Thyroid gland (tissue), 4 donors: ENCODE measurements around the gene MYH10. TPM values are rescaled to one million over a fixed set of nuclear protein-coding genes. Genes with fewer than 3 reads are reported as not detected.

Source experiments
- DNase-seq, 2 donors: peaks; one replicate each; pipeline ENCODE4 v3.0.0-alpha.2; 2019
- H3K27ac ChIP-seq, 3 donors: fragments of 200-600 bp; sonication (generic); 1 replicate in 2 of 3; 2 replicates in 1 of 3; pipeline ENCODE4 v1.5.1; 2016 to 2019; ENCODE audit warnings: mild to moderate bottlenecking in 1 of 3, moderate library complexity in 1 of 3
- H3K27me3 ChIP-seq: fragments of 200-600 bp; sonication (generic); one replicate; pipeline ENCODE4 v1.5.1; 2019
- H3K36me3 ChIP-seq, 2 donors: fragments of 200-600 bp; sonication (generic); one replicate each; pipeline ENCODE4 v1.5.1; 2016 to 2019
- H3K4me1 ChIP-seq, 2 donors: fragments of 200-600 bp; sonication (generic); one replicate each; pipeline ENCODE4 v1.5.1; 2017 to 2019
- H3K4me3 ChIP-seq, 3 donors: fragments of 200-600 bp; sonication (generic); replicated peaks in 1 of 3; 1 replicate in 2 of 3; 2 replicates in 1 of 3; pipeline ENCODE4 v1.5.1; 2016; ENCODE audit warnings: mild to moderate bottlenecking in 1 of 3
- H3K9me3 ChIP-seq: fragments of 200-600 bp; sonication (generic); one replicate; pipeline ENCODE4 v1.5.1; 2017
- CTCF ChIP-seq, 6 experiments: fragments of 200-600 bp in 3 of 6; fragments of 450-650 bp in 3 of 6; sonication (generic) in 3 of 6; IDR thresholded peaks; one replicate each; pipeline ENCODE4 v1.5.1; 2016 to 2019; ENCODE audit warnings: antibody characterized with exemption in 6 of 6, mild to moderate bottlenecking in 2 of 6, inconsistent platforms in 1 of 6, moderate library complexity in 1 of 6
- POLR2A ChIP-seq, 2 donors: fragments of 450-650 bp; IDR thresholded peaks; one replicate each; pipeline ENCODE4 v1.6.1; 2017; ENCODE audit warnings: antibody characterized with exemption in 2 of 2, mild to moderate bottlenecking in 2 of 2, moderate library complexity in 1 of 2
- WGBS, 2 donors: methylation state at CpG; one replicate each; pipeline ENCODE4 v1.1.5; 2017; 5-methylcytosine and 5-hydroxymethylcytosine counted together
- intact Hi-C: fragments of 100-400 bp; cut with DNase I; formaldehyde crosslinking; loops from one replicate; pipeline ENCODE4 v1.15.1; 2023
- total RNA-seq, 4 donors: library from RNA; depleted of rRNA; stranded (reverse); fragments of >200 nt; gene quantifications; one replicate each; pipeline ENCODE4 v1.2.3, GENCODE V29; 2016

The MYH10 gene
- total RNA-seq, 4 donors from 2014 or later = 40.8 to 72.2 (median 44.2) TPM

GRCh38 chr17:8453326-8453725 lies 177.2 kb downstream of the MYH10 start:
- peaks cover 50 to 61% of the 10 kb centered on the region in 2 donors for H3K36me3 ChIP-seq
- H3K4me1 ChIP-seq = no peaks in the 10 kb centered on the region
- no peak overlapping the region for H3K27ac ChIP-seq
- intact Hi-C loops = no loop called here
- H3K27me3 ChIP-seq = no peaks in the 10 kb centered on the region
- H3K4me3 ChIP-seq = no peak overlapping the region
- no peak for TF ChIP-seq POLR2A (IDR thresholded peaks at IDR 0.05)
- TF ChIP-seq CTCF (IDR thresholded peaks at IDR 0.05) = no peak
- WGBS, 2 donors = 86 to 89% methylated on average over 3 of the region's 3 CpGs
- no peaks in the 10 kb centered on the region for H3K9me3 ChIP-seq
- DNase-seq = no peak

- Histone ChIP-seq H3K27me3 (no peaks in the 10 kb centered on the region), H3K36me3 (peaks cover 59 to 69% of the 10 kb centered on the region in 2 donors), H3K4me1 (no peaks in the 10 kb centered on the region), H3K4me3 (no peak overlapping the region), H3K9me3 (no peaks in the 10 kb centered on the region), H3K27ac (no peak overlapping the region)
- no peak for DNase-seq
- WGBS, 2 donors = 87 to 88% methylated on average over 8 of the region's 8 CpGs
- no peak for TF ChIP-seq CTCF (IDR thresholded peaks at IDR 0.05)
- no peak for TF ChIP-seq POLR2A (IDR thresholded peaks at IDR 0.05)
- intact Hi-C loops = no loop called here
Measured at GRCh38 chr17:8451933-8452614, 178.5 kb downstream of the MYH10 start.

- 78 to 82% methylated on average over 3 of the region's 3 CpGs for WGBS, 2 donors
- no peak for DNase-seq
- TF ChIP-seq CTCF (IDR thresholded peaks at IDR 0.05) (no peak), POLR2A (IDR thresholded peaks at IDR 0.05) (no peak)
- no peaks in the 10 kb centered on the region for H3K27me3 ChIP-seq
- H3K4me3 ChIP-seq = no peak overlapping the region
- H3K4me1 ChIP-seq = peaks cover 0 to under 1% of the 10 kb centered on the region in 2 donors
- intact Hi-C loops = no loop called here
- H3K36me3 ChIP-seq = peaks cover 42 to 53% of the 10 kb centered on the region in 2 donors
- H3K9me3 ChIP-seq = no peaks in the 10 kb centered on the region
- no peak overlapping the region for H3K27ac ChIP-seq
Measured at GRCh38 chr17:8448310-8448709, 182.2 kb downstream of the MYH10 start.

GRCh38 chr17:8447799-8448198 lies 182.7 kb downstream of the MYH10 start:
- H3K4me3 ChIP-seq = no peak overlapping the region
- no peaks in the 10 kb centered on the region for H3K27me3 ChIP-seq
- peaks cover 42 to 53% of the 10 kb centered on the region in 2 donors for H3K36me3 ChIP-seq
- peaks cover 0 to 4% of the 10 kb centered on the region in 2 donors for H3K4me1 ChIP-seq
- H3K27ac ChIP-seq = no peak overlapping the region
- intact Hi-C loops = no loop called here
- TF ChIP-seq CTCF (IDR thresholded peaks at IDR 0.05) (no peak), POLR2A (IDR thresholded peaks at IDR 0.05) (no peak)
- DNase-seq = no peak
- WGBS, 2 donors = 78 to 87% methylated on average over 4 of the region's 4 CpGs
- H3K9me3 ChIP-seq = no peaks in the 10 kb centered on the region

GRCh38 chr17:8445536-8445935 lies 185.0 kb downstream of the MYH10 start:
- no peak for DNase-seq
- H3K4me1 ChIP-seq = peaks cover 0 to 4% of the 10 kb centered on the region in 2 donors
- intact Hi-C loops = no loop called here
- no peaks in the 10 kb centered on the region for H3K27me3 ChIP-seq
- H3K27ac ChIP-seq = no peak overlapping the region
- TF ChIP-seq POLR2A (IDR thresholded peaks at IDR 0.05) (no peak), CTCF (IDR thresholded peaks at IDR 0.05) (no peak)
- H3K4me3 ChIP-seq = no peak overlapping the region
- no peaks in the 10 kb centered on the region for H3K9me3 ChIP-seq
- H3K36me3 ChIP-seq = peaks cover 26 to 36% of the 10 kb centered on the region in 2 donors
- 76 to 80% methylated on average over 4 of the region's 4 CpGs for WGBS, 2 donors
